Activated T-cell treated with anti-CD3 and anti-CD28 coated beads, Interleukin-2, amount 50 U/mL, for 4 hours (primary cell): ENCODE measurements around the gene CAMSAP2. TPM values are rescaled to one million over a fixed set of nuclear protein-coding genes. Genes with fewer than 3 reads are reported as not detected.

Source experiments
- ATAC-seq, 2 donors: fragments of 200-7000 bp; cut with Tn5 transposase; one replicate each; pipeline ENCODE4 v1.10.0; 2021
- DNase-seq: peaks from one replicate; pipeline ENCODE4 v3.0.0-alpha.2; 2020
- H3K27me3 Mint-ChIP-seq: one replicate; pipeline ENCODE4 v1.8.0; 2021; ENCODE audit warnings: low read depth, mixed read lengths
- H3K36me3 Mint-ChIP-seq: one replicate; pipeline ENCODE4 v1.8.0; 2022; ENCODE audit warnings: mixed read lengths; ENCODE audit not compliant: insufficient read depth
- H3K4me1 Mint-ChIP-seq: one replicate; pipeline ENCODE4 v1.8.0; 2021; ENCODE audit warnings: low read depth, mixed read lengths
- H3K4me3 Mint-ChIP-seq: one replicate; pipeline ENCODE4 v1.8.0; 2021; ENCODE audit warnings: mild to moderate bottlenecking, moderate library complexity, mixed read lengths
- H3K9me3 Mint-ChIP-seq: one replicate; pipeline ENCODE4 v1.8.0; 2021; ENCODE audit warnings: mixed read lengths
- total RNA-seq, 3 donors: library from RNA; stranded (reverse); gene quantifications; one replicate each; pipeline ENCODE4 v1.2.1, GENCODE V29; 2021

Gene CAMSAP2
- total RNA-seq, 3 donors from 2014 or later: 3.2 to 4.4 (median 3.8) TPM

- no peak for DNase-seq
- H3K4me1 Mint-ChIP-seq: peaks cover 15% of the 10 kb centered on the region
- H3K36me3 Mint-ChIP-seq: no peaks in the 10 kb centered on the region
- no peak for ATAC-seq
- no peak within 1 kb of the TSS for H3K4me3 Mint-ChIP-seq
- no peaks in the 10 kb centered on the region for H3K9me3 Mint-ChIP-seq
- H3K27me3 Mint-ChIP-seq: peaks cover 25% of the 10 kb centered on the region
These were observed 156.2 kb downstream of the CAMSAP2 start, which contains the start of gene INAVA for GRCh38 chr1:200894712-200895442. TSS of gene INAVA (plus strand) at chr1:200894900. CDS start at chr1:200898401, 3,501 bp downstream.

- Mint-ChIP-seq H3K36me3 (no peaks in the 10 kb centered on the region), H3K27me3 (peaks cover 25% of the 10 kb centered on the region), H3K4me1 (peaks cover 10% of the 10 kb centered on the region), H3K4me3 (no peak overlapping the region), H3K9me3 (no peaks in the 10 kb centered on the region)
- DNase-seq (no peak), ATAC-seq (no peak)
These were observed 156.7 kb downstream of the CAMSAP2 start for GRCh38 chr1:200895443-200895789.

DNA sequence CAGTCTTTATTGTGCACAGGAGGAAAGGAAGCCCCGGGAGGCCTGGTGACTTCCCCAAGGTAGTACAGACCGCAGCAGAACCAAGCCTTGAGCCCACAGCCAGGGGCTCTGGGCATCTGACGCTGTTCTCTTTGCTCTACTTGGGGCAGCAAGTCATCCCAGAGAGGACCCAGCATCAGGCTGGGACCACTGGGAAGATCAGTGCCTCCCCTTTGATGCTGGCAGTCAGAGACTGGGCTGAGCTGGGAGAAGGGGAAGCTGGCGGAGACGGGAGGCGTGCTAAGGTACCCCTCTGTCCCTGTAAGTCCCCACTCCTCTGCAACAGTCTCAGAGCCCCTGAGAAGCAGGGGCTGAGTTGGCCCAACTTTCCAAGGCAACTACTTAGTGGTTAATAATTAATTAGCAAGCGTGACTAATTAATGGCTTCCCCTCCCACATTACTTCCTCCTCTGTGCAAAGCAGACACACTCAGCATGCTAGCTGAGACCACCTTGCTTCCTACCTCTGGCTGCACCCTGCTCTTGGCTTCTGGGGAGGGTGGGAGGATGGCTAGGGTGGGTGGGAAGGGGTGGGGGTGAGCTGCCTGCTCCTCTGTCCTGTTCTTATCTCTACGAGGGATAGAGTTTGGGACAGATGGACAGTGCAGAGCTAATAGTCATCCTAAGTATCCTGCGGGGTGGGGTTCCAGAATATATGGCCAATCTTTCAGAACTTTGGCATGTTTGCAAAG lies 157.3 kb downstream of the CAMSAP2 start:
- Mint-ChIP-seq H3K4me1 (peaks cover 5% of the 10 kb centered on the region), H3K9me3 (no peaks in the 10 kb centered on the region), H3K27me3 (peaks cover 25% of the 10 kb centered on the region), H3K4me3 (no peak overlapping the region), H3K36me3 (no peaks in the 10 kb centered on the region)
- ATAC-seq (no peak), DNase-seq (no peak)

- Mint-ChIP-seq H3K27me3 (peaks cover 22% of the 10 kb centered on the region), H3K4me1 (peaks cover 2% of the 10 kb centered on the region), H3K36me3 (no peaks in the 10 kb centered on the region), H3K4me3 (no peak overlapping the region), H3K9me3 (no peaks in the 10 kb centered on the region)
- DNase-seq (no peak), ATAC-seq (no peak)
These were observed 158.0 kb downstream of the CAMSAP2 start for GRCh38 chr1:200896531-200897196.

GRCh38 chr1:200897259-200897658 lies 158.6 kb downstream of the CAMSAP2 start:
- H3K4me3 Mint-ChIP-seq: no peak overlapping the region
- H3K9me3 Mint-ChIP-seq: no peaks in the 10 kb centered on the region
- no peak for ATAC-seq
- H3K4me1 Mint-ChIP-seq: no peaks in the 10 kb centered on the region
- peaks cover 18% of the 10 kb centered on the region for H3K27me3 Mint-ChIP-seq
- DNase-seq: no peak
- no peaks in the 10 kb centered on the region for H3K36me3 Mint-ChIP-seq

- peaks cover 5% of the 10 kb centered on the region for H3K27me3 Mint-ChIP-seq
- no peaks in the 10 kb centered on the region for H3K9me3 Mint-ChIP-seq
- no peaks in the 10 kb centered on the region for H3K36me3 Mint-ChIP-seq
- no peaks in the 10 kb centered on the region for H3K4me1 Mint-ChIP-seq
- no peak for DNase-seq
- no peak for ATAC-seq
- no peak overlapping the region for H3K4me3 Mint-ChIP-seq
These were observed 160.3 kb downstream of the CAMSAP2 start for GRCh38 chr1:200899015-200899386.

DNA sequence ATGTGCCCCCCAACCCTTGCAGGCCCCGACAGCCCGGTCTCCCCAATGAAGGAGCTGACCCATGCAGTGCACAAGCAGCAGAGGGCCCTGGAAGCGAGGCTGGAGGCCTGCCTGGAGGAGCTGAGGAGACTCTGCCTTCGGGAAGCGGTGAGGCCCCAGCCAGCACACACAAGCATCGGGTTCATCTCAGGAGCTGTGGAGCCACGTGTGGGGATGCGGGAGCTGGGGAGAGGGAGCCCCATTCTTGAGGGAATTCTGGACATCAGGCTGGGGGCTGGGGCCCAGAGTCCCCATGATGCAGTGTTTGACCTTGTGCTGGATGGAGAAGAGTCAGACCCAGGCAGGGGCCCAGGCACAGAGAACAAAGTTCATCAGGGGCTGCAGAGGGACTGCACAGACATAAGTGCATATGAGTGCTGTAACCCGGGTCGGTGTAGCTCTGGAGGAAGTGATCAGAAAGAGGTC lies 160.8 kb downstream of the CAMSAP2 start:
- ATAC-seq (no peak), DNase-seq (no peak)
- no peaks in the 10 kb centered on the region for H3K9me3 Mint-ChIP-seq
- no peaks in the 10 kb centered on the region for H3K4me1 Mint-ChIP-seq
- H3K27me3 Mint-ChIP-seq: peaks cover 4% of the 10 kb centered on the region
- H3K4me3 Mint-ChIP-seq: no peak overlapping the region
- H3K36me3 Mint-ChIP-seq: no peaks in the 10 kb centered on the region

- Mint-ChIP-seq H3K36me3 (no peaks in the 10 kb centered on the region), H3K4me3 (no peak overlapping the region), H3K27me3 (peaks cover 4% of the 10 kb centered on the region), H3K9me3 (no peaks in the 10 kb centered on the region), H3K4me1 (peaks cover 1% of the 10 kb centered on the region)
- DNase-seq (no peak), ATAC-seq (no peak)
These were observed 161.5 kb downstream of the CAMSAP2 start for GRCh38 chr1:200899954-200900867.

DNA sequence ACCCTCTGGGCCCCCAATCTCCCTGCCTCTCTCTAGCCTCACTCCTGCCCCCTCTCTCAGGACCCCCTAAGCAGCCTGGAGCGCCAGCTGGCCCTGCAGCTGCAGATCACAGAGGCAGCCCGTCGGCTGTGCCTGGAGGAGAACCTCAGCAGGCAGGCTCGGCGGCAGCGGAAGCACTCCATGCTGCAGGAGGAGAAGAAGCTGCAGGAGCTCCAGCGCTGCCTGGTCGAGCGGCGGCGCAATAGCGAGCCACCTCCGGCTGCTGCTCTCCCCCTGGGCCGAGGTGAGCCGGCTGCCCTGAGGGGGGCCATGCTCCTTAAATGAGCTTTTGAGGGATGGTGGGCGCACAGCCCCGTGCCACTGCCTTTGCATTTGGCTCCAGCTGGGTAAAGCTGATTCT lies 162.2 kb downstream of the CAMSAP2 start:
- H3K27me3 Mint-ChIP-seq: peaks cover 4% of the 10 kb centered on the region

GRCh38 chr1:200901350-200901749 lies 162.7 kb downstream of the CAMSAP2 start:
- Mint-ChIP-seq H3K36me3 (no peaks in the 10 kb centered on the region), H3K27me3 (peaks cover 4% of the 10 kb centered on the region), H3K9me3 (no peaks in the 10 kb centered on the region), H3K4me3 (no peak overlapping the region), H3K4me1 (peaks cover 10% of the 10 kb centered on the region)
- ATAC-seq (no peak), DNase-seq (no peak)

More for the DNA sequence above, 162.2 kb downstream of the CAMSAP2 start:
- H3K9me3 Mint-ChIP-seq: no peaks in the 10 kb centered on the region
- ATAC-seq (no peak), DNase-seq (no peak)
- peaks cover 8% of the 10 kb centered on the region for H3K4me1 Mint-ChIP-seq
- no peak overlapping the region for H3K4me3 Mint-ChIP-seq
- H3K36me3 Mint-ChIP-seq: no peaks in the 10 kb centered on the region

GRCh38 chr1:200901796-200902444 lies 163.2 kb downstream of the CAMSAP2 start:
- no peak overlapping the region for H3K4me3 Mint-ChIP-seq
- ATAC-seq: no peak
- DNase-seq: no peak
- H3K36me3 Mint-ChIP-seq: no peaks in the 10 kb centered on the region
- peaks cover 4% of the 10 kb centered on the region for H3K27me3 Mint-ChIP-seq
- H3K9me3 Mint-ChIP-seq: no peaks in the 10 kb centered on the region
- H3K4me1 Mint-ChIP-seq: peaks cover 14% of the 10 kb centered on the region

- Mint-ChIP-seq H3K4me1 (peaks cover 17% of the 10 kb centered on the region), H3K36me3 (no peaks in the 10 kb centered on the region), H3K9me3 (no peaks in the 10 kb centered on the region), H3K27me3 (peaks cover 6% of the 10 kb centered on the region), H3K4me3 (no peak overlapping the region)
- no peak for ATAC-seq
- no peak for DNase-seq
These were observed 165.1 kb downstream of the CAMSAP2 start for GRCh38 chr1:200903793-200904192.

- Mint-ChIP-seq H3K4me3 (no peak overlapping the region), H3K9me3 (no peaks in the 10 kb centered on the region), H3K36me3 (no peaks in the 10 kb centered on the region), H3K27me3 (peaks cover 6% of the 10 kb centered on the region), H3K4me1 (peaks cover 17% of the 10 kb centered on the region)
- ATAC-seq (no peak), DNase-seq (no peak)
These were observed 166.1 kb downstream of the CAMSAP2 start for GRCh38 chr1:200904772-200905171.
